ENCODE results near the gene CLEC3A.

The CLEC3A gene, protein sequence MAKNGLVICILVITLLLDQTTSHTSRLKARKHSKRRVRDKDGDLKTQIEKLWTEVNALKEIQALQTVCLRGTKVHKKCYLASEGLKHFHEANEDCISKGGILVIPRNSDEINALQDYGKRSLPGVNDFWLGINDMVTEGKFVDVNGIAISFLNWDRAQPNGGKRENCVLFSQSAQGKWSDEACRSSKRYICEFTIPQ

DNA sequence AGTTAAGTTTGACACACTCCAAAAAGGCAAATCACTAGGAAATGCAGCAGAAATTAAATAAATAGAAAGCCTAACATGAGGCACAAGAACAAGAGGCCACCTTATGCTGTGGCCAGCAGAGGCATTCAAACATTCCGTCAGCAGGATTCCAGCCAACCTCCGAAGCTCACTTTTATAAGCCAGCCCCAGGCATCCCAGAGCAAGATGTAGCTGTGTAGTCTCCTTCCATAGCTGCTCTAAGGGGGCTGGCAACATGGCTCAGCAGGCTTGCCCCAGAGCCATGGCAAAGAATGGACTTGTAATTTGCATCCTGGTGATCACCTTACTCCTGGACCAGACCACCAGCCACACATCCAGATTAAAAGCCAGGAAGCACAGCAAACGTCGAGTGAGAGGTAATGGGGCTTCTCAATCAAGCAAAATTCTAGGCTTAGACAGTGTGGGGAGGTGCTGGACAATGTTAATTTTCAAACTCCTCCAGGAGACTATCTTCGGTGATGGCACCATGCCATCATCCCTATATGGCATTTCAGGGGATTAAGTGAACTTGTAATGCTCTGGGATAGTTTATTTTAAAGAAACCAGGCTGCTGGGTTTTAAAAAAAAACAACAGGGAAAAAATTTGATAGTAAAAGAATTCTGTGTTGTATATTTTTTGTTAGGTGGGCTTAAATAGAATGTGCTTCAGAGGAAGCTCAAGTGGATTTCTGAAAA is at the start of gene CLEC3A:
Gene CLEC3A (plus strand): TSS at position 202 of the 714 bp plus-strand sequence. CDS start 79 bp downstream, at position 281.
- Histone ChIP-seq H3K36me3 (ENCODE audit: control insufficient read depth, insufficient read depth, low read length) (no peaks in the 10 kb centered on the region), H2AFZ (no peak within 1 kb of the TSS), H3K27ac (no peak within 1 kb of the TSS), H3K4me2 (ENCODE audit: low read length) (no peak within 1 kb of the TSS), H3K9me3 (ENCODE audit: control insufficient read depth, low read length) (no peaks in the 10 kb centered on the region), H3K27me3 (ENCODE audit: control insufficient read depth, insufficient read depth, low read length) (no peaks in the 10 kb centered on the region), H3K4me1 (no peaks in the 10 kb centered on the region), H3K4me3 (ENCODE audit: low read depth, low read length) (no peak within 1 kb of the TSS), H3K9ac (no peak within 1 kb of the TSS), H3K79me2 (no peaks in the 10 kb centered on the region)
- TF ChIP-seq, protein P1, sequence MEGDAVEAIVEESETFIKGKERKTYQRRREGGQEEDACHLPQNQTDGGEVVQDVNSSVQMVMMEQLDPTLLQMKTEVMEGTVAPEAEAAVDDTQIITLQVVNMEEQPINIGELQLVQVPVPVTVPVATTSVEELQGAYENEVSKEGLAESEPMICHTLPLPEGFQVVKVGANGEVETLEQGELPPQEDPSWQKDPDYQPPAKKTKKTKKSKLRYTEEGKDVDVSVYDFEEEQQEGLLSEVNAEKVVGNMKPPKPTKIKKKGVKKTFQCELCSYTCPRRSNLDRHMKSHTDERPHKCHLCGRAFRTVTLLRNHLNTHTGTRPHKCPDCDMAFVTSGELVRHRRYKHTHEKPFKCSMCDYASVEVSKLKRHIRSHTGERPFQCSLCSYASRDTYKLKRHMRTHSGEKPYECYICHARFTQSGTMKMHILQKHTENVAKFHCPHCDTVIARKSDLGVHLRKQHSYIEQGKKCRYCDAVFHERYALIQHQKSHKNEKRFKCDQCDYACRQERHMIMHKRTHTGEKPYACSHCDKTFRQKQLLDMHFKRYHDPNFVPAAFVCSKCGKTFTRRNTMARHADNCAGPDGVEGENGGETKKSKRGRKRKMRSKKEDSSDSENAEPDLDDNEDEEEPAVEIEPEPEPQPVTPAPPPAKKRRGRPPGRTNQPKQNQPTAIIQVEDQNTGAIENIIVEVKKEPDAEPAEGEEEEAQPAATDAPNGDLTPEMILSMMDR (IDR thresholded peaks at IDR 0.05) = no peak

DNA sequence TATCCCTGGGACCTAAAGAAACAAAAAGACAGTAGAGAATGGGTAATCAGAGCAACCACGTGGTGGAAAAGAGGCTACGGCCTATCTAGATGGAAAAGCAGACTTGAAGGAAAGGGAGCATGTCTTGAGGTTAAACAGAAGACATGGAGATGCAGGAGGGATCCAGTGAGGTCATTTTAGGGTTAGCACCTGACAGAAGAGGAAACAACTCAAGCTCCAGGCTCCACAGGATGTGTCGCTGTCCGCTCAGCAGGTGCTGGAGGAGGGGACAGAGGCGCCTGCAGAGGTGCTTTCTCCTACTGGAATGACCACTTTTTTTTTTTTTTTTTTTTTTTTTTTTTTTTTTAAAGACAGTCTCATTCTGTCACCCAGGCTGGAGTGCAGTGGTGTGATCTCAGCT is 47.5 kb upstream of the CLEC3A start:
- no peak overlapping the region for H3K27ac ChIP-seq
- no peaks in the 10 kb centered on the region for H3K9me3 ChIP-seq (ENCODE audit: control insufficient read depth, low read length)
- H3K27me3 ChIP-seq (ENCODE audit: control insufficient read depth, insufficient read depth, low read length) = no peaks in the 10 kb centered on the region
- H3K4me3 ChIP-seq (ENCODE audit: low read depth, low read length) = no peak overlapping the region
- no peaks in the 10 kb centered on the region for H3K4me1 ChIP-seq
- no peak overlapping the region for H2AFZ ChIP-seq
- TF ChIP-seq, protein P1 (IDR thresholded peaks at IDR 0.05) = no peak
- no peak overlapping the region for H3K9ac ChIP-seq
- no peaks in the 10 kb centered on the region for H3K79me2 ChIP-seq
- H3K4me2 ChIP-seq (ENCODE audit: low read length) = no peak overlapping the region
- no peaks in the 10 kb centered on the region for H3K36me3 ChIP-seq (ENCODE audit: control insufficient read depth, insufficient read depth, low read length)

DNA sequence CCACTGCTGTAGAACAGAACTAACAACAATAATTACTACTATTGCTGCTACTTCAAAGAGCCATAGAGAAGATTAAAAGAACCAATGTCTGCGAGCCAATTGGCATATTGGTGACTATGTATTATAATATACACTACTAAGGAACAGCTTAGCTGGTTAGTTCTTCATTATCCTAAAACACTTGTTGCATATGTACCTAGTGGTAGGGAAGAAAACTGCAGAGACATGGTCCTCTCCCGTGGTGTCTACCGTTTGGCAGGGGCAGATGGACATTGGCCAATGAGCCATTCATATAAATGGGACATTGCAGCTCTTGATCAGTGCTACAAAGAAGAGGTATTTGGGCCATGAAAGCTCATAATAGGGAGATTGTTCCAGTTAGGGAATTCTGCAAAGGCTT is 46.4 kb upstream of the CLEC3A start:
- Histone ChIP-seq H3K4me3 (ENCODE audit: low read depth, low read length) (no peak overlapping the region), H3K4me2 (ENCODE audit: low read length) (no peak overlapping the region), H3K79me2 (no peaks in the 10 kb centered on the region), H3K27ac (no peak overlapping the region), H3K9ac (no peak overlapping the region), H2AFZ (no peak overlapping the region), H3K4me1 (no peaks in the 10 kb centered on the region), H3K9me3 (ENCODE audit: control insufficient read depth, low read length) (no peaks in the 10 kb centered on the region), H3K27me3 (ENCODE audit: control insufficient read depth, insufficient read depth, low read length) (no peaks in the 10 kb centered on the region), H3K36me3 (ENCODE audit: control insufficient read depth, insufficient read depth, low read length) (no peaks in the 10 kb centered on the region)
- TF ChIP-seq, protein P1 (IDR thresholded peaks at IDR 0.05) = no peak

DNA sequence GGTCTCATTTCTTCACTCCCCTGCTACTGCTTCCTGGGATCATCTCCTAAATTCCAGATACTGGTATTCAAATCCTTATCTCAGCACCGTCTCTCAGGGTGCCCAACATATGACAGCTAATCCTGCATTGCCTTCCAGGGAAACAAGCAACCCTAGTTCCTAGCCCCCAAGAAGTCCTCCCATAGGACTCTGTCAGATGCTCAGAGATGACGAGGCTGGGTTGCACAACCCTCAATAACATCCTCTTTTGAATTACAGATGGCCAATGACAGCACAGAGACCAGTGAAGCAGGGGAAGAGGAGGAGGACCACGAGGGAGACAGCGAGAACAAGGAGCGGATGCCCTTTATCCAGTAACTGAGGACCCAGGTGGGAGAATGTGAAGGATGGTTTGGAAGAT is 45.0 kb upstream of the CLEC3A start:
- H3K4me1 ChIP-seq = no peaks in the 10 kb centered on the region
- H3K27ac ChIP-seq = no peak overlapping the region
- H3K36me3 ChIP-seq (ENCODE audit: control insufficient read depth, insufficient read depth, low read length) = no peaks in the 10 kb centered on the region
- TF ChIP-seq, protein P1 (IDR thresholded peaks at IDR 0.05) = no peak
- no peaks in the 10 kb centered on the region for H3K9me3 ChIP-seq (ENCODE audit: control insufficient read depth, low read length)
- no peaks in the 10 kb centered on the region for H3K27me3 ChIP-seq (ENCODE audit: control insufficient read depth, insufficient read depth, low read length)
- no peaks in the 10 kb centered on the region for H3K79me2 ChIP-seq
- no peak overlapping the region for H2AFZ ChIP-seq
- no peak overlapping the region for H3K4me3 ChIP-seq (ENCODE audit: low read depth, low read length)
- H3K9ac ChIP-seq = no peak overlapping the region
- no peak overlapping the region for H3K4me2 ChIP-seq (ENCODE audit: low read length)

DNA sequence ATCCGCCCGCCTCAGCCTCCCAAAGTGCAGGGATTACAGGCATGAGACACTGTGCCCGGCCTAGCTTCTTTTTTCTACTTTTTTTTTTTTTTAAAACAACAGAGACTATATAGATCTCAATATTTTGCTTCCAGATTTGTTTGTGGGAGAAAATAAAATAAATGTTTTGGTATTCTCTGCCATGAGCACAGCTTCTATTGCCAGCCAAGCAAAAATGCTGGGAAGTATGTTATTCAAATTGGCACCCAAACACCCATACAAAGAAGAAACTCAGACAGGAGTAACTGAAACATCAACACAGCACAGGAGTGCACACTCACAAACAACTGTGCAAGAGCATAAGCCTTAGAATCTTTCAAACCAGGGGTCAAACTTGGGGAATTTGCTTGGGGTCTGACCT is 37.2 kb upstream of the CLEC3A start:
- H3K9ac ChIP-seq = no peak overlapping the region
- TF ChIP-seq, protein P1 (IDR thresholded peaks at IDR 0.05) = no peak
- H3K27me3 ChIP-seq (ENCODE audit: control insufficient read depth, insufficient read depth, low read length) = no peaks in the 10 kb centered on the region
- no peak overlapping the region for H3K4me3 ChIP-seq (ENCODE audit: low read depth, low read length)
- no peaks in the 10 kb centered on the region for H3K4me1 ChIP-seq
- H3K79me2 ChIP-seq = no peaks in the 10 kb centered on the region
- no peak overlapping the region for H2AFZ ChIP-seq
- no peaks in the 10 kb centered on the region for H3K36me3 ChIP-seq (ENCODE audit: control insufficient read depth, insufficient read depth, low read length)
- no peak overlapping the region for H3K4me2 ChIP-seq (ENCODE audit: low read length)
- H3K27ac ChIP-seq = no peak overlapping the region
- no peaks in the 10 kb centered on the region for H3K9me3 ChIP-seq (ENCODE audit: control insufficient read depth, low read length)
